Measurements from ENCODE around the gene SEMA4D. TPM values are rescaled to one million over a fixed set of nuclear protein-coding genes. Genes with fewer than 3 reads are reported as not detected.
A peak's percentile ranks its signal among the peaks of the same experiment; 100 is the strongest.

SEMA4D gene
- total and polyA plus RNA-seq, 8 donors, result 20.0 to 71.9 (median 25.6) TPM

DNA sequence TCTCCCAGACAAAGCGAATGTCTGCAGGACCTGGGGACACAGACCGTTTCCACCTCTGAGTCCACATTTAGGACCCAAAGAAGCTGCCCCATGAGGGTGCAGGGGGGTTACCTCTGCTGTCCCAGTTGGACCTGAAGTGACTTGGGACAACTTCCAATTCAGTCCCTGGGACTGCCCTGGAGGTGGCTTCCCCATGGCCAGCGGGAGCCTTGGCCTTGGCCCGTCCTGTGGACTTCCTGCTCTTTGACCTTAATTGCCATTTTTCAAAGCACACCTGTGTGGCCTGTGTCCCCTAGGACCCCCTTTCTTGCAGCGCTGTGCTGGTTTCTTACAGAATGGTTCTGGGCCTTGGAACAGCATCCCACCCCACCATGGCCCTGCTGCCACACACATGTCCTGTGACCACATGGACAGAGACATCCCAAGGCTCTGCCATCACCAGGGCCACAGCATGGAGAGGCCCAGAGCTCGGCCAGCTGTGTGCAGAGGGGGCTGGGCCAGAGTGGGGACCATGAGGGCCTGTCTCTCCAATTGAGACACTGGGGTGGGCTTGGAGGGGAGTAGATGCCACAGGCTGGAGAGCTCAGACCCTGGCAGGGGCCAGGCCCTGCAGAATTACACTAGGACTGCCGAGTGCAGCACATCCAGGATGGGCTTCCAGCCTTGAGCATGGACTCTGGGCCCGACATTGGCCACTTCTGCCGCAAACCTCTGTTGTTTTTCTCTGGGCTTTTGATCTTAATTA lies 133.8 kb downstream of the SEMA4D start:
- ATAC-seq, result no peak
- TF ChIP-seq, protein P1, sequence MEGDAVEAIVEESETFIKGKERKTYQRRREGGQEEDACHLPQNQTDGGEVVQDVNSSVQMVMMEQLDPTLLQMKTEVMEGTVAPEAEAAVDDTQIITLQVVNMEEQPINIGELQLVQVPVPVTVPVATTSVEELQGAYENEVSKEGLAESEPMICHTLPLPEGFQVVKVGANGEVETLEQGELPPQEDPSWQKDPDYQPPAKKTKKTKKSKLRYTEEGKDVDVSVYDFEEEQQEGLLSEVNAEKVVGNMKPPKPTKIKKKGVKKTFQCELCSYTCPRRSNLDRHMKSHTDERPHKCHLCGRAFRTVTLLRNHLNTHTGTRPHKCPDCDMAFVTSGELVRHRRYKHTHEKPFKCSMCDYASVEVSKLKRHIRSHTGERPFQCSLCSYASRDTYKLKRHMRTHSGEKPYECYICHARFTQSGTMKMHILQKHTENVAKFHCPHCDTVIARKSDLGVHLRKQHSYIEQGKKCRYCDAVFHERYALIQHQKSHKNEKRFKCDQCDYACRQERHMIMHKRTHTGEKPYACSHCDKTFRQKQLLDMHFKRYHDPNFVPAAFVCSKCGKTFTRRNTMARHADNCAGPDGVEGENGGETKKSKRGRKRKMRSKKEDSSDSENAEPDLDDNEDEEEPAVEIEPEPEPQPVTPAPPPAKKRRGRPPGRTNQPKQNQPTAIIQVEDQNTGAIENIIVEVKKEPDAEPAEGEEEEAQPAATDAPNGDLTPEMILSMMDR (IDR thresholded peaks at IDR 0.05), result no peak
- H3K27me3 ChIP-seq, result no peaks in the 10 kb centered on the region
- intact Hi-C loops (cut with DNase I), result no loop called here
- DNase-seq, result peak in 1 of 4 donors; percentile 27
- peaks cover 0 to 8% of the 10 kb centered on the region in 2 donors for H3K4me1 ChIP-seq
- H3K9me3 ChIP-seq, result no peaks in the 10 kb centered on the region
- peaks cover 0 to 52% of the 10 kb centered on the region in 2 donors for H3K36me3 ChIP-seq
- H3K4me3 ChIP-seq, result no peak overlapping the region
- H3K27ac ChIP-seq, result no peak overlapping the region

DNA sequence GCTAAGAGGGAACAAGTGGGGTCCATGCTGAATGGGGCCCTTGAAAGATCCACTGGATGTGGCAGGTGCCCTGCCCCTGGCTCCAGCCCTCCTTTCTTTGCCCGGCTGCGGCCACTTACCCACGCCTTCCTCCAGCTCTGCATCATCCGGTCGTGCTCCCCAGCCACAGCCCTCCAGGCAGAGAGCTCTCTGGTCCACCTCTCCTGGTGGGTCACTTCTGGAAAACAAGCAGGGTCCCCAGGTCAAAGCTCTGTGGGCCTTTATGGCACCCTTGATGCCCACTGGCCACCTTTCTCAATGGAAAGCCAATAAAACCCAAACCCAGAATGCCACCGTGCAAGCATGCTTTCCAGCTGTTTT lies 134.6 kb downstream of the SEMA4D start:
- intact Hi-C loops (cut with DNase I), result no loop called here
- Histone ChIP-seq H3K27ac (no peak overlapping the region), H3K27me3 (no peaks in the 10 kb centered on the region), H3K36me3 (peaks cover 0 to 60% of the 10 kb centered on the region in 2 donors), H3K9me3 (no peaks in the 10 kb centered on the region), H3K4me3 (no peak overlapping the region), H3K4me1 (peaks cover 0 to 8% of the 10 kb centered on the region in 2 donors)
- DNase-seq, result peak in 1 of 4 donors; percentile 18
- ATAC-seq, result no peak
- TF ChIP-seq, protein P1 (IDR thresholded peaks at IDR 0.05), result no peak

DNA sequence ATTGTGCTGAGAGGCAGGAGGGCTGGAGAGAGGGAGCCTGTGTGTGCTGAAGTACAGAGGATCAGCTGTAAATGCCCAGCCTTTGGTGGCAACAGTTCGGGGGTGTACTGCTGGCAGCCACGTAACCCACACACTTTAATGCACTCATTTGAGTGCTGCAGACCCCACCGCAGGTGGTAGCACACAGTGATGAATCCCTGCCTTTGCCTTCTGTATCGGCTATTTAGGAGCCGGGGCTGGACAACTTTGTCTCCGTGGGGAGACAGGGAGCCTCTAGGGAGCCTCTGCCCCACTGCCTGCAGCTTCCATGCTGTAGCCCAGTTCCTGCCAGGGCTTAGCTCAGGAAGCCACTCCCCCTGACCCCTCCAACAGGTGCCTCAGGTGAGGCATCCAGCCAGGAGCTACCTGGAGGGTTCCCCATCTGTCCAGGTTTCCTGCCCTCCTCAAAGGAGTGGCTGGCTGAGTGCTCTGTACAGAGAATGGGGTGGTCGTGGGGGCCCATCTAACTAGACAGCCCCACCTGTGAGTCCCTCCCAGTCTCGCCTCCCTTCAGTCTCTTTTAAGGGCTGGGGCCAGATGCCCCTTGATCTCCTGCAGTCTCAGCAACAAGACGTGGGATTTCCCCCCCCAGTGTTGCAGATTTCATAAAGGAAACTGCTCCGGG lies 135.1 kb downstream of the SEMA4D start:
- intact Hi-C loops (cut with DNase I), result no loop called here
- TF ChIP-seq, protein P1 (IDR thresholded peaks at IDR 0.05), result no peak
- ATAC-seq, result no peak
- Histone ChIP-seq H3K4me1 (peaks cover 0 to 8% of the 10 kb centered on the region in 2 donors), H3K27ac (no peak overlapping the region), H3K4me3 (no peak overlapping the region), H3K9me3 (no peaks in the 10 kb centered on the region), H3K27me3 (no peaks in the 10 kb centered on the region), H3K36me3 (peaks cover 0 to 65% of the 10 kb centered on the region in 2 donors)
- peak in 1 of 4 donors; percentile 23 for DNase-seq

DNA sequence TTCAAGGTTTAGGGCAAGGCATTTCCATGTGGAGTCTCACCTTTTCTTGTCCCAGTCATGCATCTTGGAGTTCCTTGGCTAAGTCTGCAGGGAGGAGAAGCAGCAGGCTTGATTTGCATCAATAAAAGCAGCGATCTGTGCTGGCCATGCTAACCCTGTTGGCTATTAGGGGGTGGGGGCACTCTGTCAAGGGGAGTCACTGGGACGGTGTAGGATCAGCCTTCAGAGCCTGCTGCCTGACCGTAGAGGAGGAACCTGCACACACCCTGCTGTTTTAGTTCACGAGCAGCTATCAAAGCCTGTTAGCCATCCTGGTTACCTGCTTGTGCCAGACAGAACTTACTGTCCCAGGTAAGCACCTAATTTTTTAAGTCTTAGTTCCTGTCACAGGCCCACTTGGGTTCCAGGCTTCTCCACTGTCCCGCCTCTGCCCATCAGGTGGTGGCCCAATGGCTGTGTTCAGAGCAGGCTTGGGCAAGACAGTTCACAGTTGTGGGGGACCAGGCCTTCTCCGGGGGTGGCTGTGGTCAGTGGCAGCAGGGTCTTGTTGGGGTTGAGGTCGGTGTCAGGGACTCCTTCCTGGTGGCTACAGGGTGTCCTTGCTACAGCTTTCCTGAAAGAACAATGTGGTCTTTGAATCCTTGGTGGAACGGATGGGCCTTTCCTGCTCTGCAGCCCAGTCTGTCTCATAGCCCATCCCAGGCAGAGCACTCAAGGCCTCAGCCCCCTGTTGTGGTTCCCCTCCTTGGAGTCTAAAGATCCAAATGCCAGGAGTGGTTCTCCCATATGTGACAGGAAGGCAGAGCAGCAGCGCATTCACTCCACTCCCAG lies 135.9 kb downstream of the SEMA4D start:
- no peaks in the 10 kb centered on the region for H3K27me3 ChIP-seq
- no peak overlapping the region for H3K27ac ChIP-seq
- intact Hi-C loops (cut with DNase I), result no loop called here
- no peak overlapping the region for H3K4me3 ChIP-seq
- no peaks in the 10 kb centered on the region for H3K9me3 ChIP-seq
- DNase-seq (peak in 1 of 4 donors; percentile 18), ATAC-seq (no peak)
- H3K4me1 ChIP-seq, result peaks cover 0 to 8% of the 10 kb centered on the region in 2 donors
- TF ChIP-seq, protein P1 (IDR thresholded peaks at IDR 0.05), result no peak
- H3K36me3 ChIP-seq, result peaks cover 0 to 72% of the 10 kb centered on the region in 2 donors
